H1 (cell line): ENCODE results near the gene GRIP2. TPM values are rescaled to one million over a fixed set of nuclear protein-coding genes. Genes with fewer than 3 reads are reported as not detected.

Experiments
- CHD7 ChIP-seq: fragments of 300-600 bp; sonication (generic); IDR thresholded peaks from 2 replicates; pipeline ENCODE4 v1.7.1; 2012; ENCODE audit warnings: low read length, moderate library complexity, mild to moderate bottlenecking, inconsistent platforms; ENCODE audit not compliant: insufficient replicate concordance
- EGR1 ChIP-seq: IDR thresholded peaks from 2 replicates; pipeline ENCODE4 v1.6.1; 2011; ENCODE audit warnings: low read depth, low read length, borderline replicate concordance
- EZH2 ChIP-seq: fragments of 200-600 bp; sonication (generic); IDR thresholded peaks from 2 replicates; pipeline ENCODE4 v1.7.1; 2012; ENCODE audit warnings: low read depth, mild to moderate bottlenecking, moderate library complexity, low read length, inconsistent platforms; ENCODE audit not compliant: severe bottlenecking
- GTF2F1 ChIP-seq: IDR thresholded peaks from 2 replicates; pipeline ENCODE4 v1.6.1; 2012; ENCODE audit warnings: low read depth, low read length, improper control_type of control experiment, borderline replicate concordance
- POLR2A ChIP-seq, 2 experiments: IDR thresholded peaks; 1 replicate in 1 of 2; 2 replicates in 1 of 2; pipeline ENCODE4 v1.6.1; 2011; ENCODE audit warnings: low read depth in 2 of 2, low read length in 2 of 2, mild to moderate bottlenecking in 2 of 2; ENCODE audit errors: control extremely low read depth in 1 of 2
- RFX5 ChIP-seq: IDR thresholded peaks from 2 replicates; pipeline ENCODE4 v1.6.1; 2011; ENCODE audit warnings: low read depth, low read length, improper control_type of control experiment, borderline replicate concordance
- YY1 ChIP-seq: IDR thresholded peaks from 2 replicates; pipeline ENCODE4 v1.6.1; 2011; ENCODE audit warnings: low read depth, mild to moderate bottlenecking, low read length
- ZNF274 ChIP-seq: IDR thresholded peaks from 2 replicates; pipeline ENCODE4 v1.7.0; 2012; ENCODE audit warnings: low read length, borderline replicate concordance; ENCODE audit errors: extremely low read depth
- polyA plus RNA-seq, 7 experiments: library from polyadenylated mRNA; depleted of rRNA in 3 of 7; stranded (reverse) in 5 of 7; unstranded in 2 of 7; fragments of >200 nt in 5 of 7; fragments of 200-250 nt in 2 of 7; gene quantifications; 1 replicate in 5 of 7; 2 replicates in 1 of 7; 4 replicates in 1 of 7; pipeline versions ENCODE4 v1.2.1 to v1.2.3, GENCODE V29; 2011 to 2013; ENCODE audit warnings: missing spikeins in 2 of 7, mixed read lengths in 2 of 7
- total RNA-seq: library from RNA; stranded (reverse); fragmentation: NEBNext Ultra II Directional; extraction: Animal tissue kit (Norgen Biotek cat#: 25700); gene quantifications from 2 replicates; pipeline ENCODE4 v1.2.1, GENCODE V29; 2021
- TF ChIP-seq, protein P1 (sequence below): IDR thresholded peaks from 2 replicates; pipeline ENCODE4 v1.6.1; 2011; ENCODE audit warnings: low read depth, mild to moderate bottlenecking, low read length; ENCODE audit not compliant: insufficient read depth

The GRIP2 gene
- total and polyA plus RNA-seq, 2 of the 8 experiments (the other 6 are each of a cell fraction or from before 2014, with no cell fraction given), result 2.5 to 6.4 TPM

DNA sequence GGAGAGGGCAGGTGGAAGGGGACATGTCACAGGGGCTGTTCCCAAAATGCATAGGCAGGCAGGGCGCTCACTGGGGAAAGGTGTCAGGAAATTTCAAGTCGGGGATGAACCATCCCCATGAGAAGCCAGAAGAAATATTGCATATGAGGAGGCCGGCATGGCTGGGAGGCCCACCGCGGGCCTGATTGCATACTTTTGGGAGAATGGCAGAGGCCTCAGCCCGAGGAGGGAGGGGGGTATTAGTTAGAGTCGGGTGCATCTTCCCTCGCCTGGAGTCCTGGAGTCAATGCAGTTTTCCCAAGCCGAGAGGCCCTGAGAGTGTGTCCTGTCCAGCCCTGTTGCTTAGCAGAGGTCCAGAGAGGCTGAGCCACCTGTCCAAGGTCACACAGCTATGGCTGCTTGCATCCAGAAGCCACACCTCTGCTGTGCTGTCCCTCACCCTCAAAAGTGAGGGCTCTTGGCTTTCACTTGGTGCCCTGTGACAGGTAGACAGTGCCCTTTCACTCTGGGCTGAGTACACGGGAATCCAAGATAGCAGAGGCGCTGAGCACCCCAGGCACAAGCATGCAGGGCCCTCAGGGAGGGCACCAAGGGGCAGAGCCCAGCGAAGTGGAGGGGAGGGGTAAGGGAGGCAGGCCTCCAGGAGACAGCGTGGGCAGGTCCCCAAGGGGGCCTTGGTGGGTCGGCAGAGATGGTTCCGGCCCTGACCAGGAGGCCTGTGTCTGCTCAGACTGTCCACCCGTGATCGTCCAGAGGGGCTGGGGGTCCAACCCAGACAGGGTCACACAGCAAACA is 48.5 kb downstream of the GRIP2 start (continued):
- TF ChIP-seq CHD7 (no peak), EGR1 (no peak), EZH2 (no peak), YY1 (no peak), POLR2A (IDR thresholded peaks at IDR 0.05; ENCODE audit: control extremely low read depth in 1 of 2, low read depth in 2 of 2, low read length in 2 of 2) (no peak), RFX5 (no peak), GTF2F1 (no peak), ZNF274 (no peak)
- TF ChIP-seq, protein P1, sequence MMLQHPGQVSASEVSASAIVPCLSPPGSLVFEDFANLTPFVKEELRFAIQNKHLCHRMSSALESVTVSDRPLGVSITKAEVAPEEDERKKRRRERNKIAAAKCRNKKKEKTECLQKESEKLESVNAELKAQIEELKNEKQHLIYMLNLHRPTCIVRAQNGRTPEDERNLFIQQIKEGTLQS, result no peak
